ENCODE data around the gene KIAA0232. TPM values are rescaled to one million over a fixed set of nuclear protein-coding genes. Genes with fewer than 3 reads are reported as not detected.
"Not testable (repeated sequence)": the region's sequence is repeated elsewhere in the genome, so short reads cannot be mapped to it uniquely, and the experiment has no call there.

KIAA0232 gene
- total RNA-seq, 8 experiments from 2014 or later: 18.2 to 42.5 (median 35.8) TPM

GRCh38 chr4:6898763-6899162 lies 116.2 kb downstream of the KIAA0232 start:
- 48 to 100% (median 66%) methylated on average over 2 to 3 of the region's 3 CpGs for WGBS, 10 experiments
- in situ Hi-C loops (cut with MboI; ENCODE audit: low pct_unique_long_range_greater_than_20kb in 2 of 9, low sequenced_read_pairs in 9 of 9, unreplicated experiment in 9 of 9): loop anchor here in 4 of 9 experiments (25.0 kb wide), 1 partner anchor 186 kb away; the partner anchor contains the start of genes BLOC1S4 (in 4 of the 4) and MRFAP1L1 (in 4 of the 4)

DNA sequence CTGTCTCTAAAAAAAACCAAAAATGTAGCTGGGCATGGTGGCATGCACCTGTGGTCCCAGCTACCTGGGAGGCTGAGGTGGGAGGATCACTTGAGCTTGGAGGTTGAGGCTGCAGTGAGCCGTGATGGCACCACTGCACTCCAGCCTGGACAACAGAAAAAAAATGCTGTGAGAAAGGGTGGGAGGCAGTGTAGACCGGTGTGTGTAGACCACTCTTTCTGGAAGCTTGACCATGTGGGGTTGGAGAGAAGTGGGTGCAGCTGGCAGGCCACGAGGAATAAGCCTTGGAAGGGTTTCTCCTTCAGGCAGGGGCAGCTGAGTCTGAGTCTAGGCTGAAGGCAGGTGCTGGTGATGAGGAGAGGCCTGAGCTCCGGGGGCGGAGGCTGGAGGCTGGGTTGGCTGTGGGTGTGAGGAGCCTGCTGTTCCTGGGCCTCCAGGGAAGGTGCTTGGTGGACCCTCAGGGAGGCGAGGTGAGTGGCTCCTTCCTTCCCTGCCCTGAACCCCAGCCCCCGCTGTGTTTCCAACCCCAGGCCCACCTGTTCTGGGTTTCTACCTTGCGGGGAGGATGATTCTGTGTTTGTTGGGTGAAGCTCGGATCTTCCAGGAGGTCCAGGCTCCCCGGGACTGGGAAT lies 117.8 kb downstream of the KIAA0232 start:
- H3K4me1 ChIP-seq (replicated peaks in 1 of 2): no peaks in the 10 kb centered on the region
- ATAC-seq (replicated peaks in 6 of 8): no peak
- H3K4me3 ChIP-seq: no peak overlapping the region
- H3K27ac ChIP-seq: no peak overlapping the region
- in situ Hi-C loops (cut with MboI; ENCODE audit: low pct_unique_long_range_greater_than_20kb in 2 of 9, low sequenced_read_pairs in 9 of 9, unreplicated experiment in 9 of 9): no loop called here
- 10 to 100% (median 83%) methylated on average over 1 to 4 of the region's 10 CpGs; no CpG with 5 or more reads in 3 of the 10 experiments for whole genome bisulfite sequencing, 10 experiments

More at GRCh38 chr4:6898763-6899162, 116.2 kb downstream of the KIAA0232 start:
- H3K4me3 ChIP-seq: no peak overlapping the region
- no peaks in the 10 kb centered on the region for H3K4me1 ChIP-seq (replicated peaks in 1 of 2)
- ATAC-seq (replicated peaks in 6 of 8): peak in 3 of 8 experiments; percentile 44 to 60 (median 54)
- H3K27ac ChIP-seq: no peak overlapping the region

DNA sequence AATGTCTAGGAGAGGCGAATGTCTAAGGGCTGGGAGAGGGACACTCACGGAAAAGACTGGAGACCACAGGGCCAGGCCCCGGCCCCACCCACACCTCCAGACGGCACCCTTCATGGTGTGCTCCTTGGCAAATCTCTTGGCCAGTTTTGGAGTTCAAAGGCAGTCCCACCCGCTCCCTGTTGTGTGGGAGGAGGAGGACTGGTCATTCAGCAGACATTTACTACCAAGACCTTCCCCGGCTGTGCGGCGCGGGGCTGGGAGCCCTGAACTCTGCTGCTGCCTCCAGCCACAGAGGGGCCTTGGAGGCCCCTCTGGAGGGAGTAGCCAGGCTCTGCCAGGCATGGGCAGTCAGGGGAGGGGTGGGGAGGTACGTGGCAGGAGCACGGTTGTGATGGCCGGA lies 118.4 kb downstream of the KIAA0232 start:
- in situ Hi-C loops (cut with MboI; ENCODE audit: low pct_unique_long_range_greater_than_20kb in 2 of 9, low sequenced_read_pairs in 9 of 9, unreplicated experiment in 9 of 9): no loop called here

GRCh38 chr4:6901669-6902317 lies 119.3 kb downstream of the KIAA0232 start:
- H3K27ac ChIP-seq: no peak overlapping the region
- in situ Hi-C loops (cut with MboI; ENCODE audit: low pct_unique_long_range_greater_than_20kb in 2 of 9, low sequenced_read_pairs in 9 of 9, unreplicated experiment in 9 of 9): no loop called here
- H3K4me1 ChIP-seq (replicated peaks in 1 of 2): no peaks in the 10 kb centered on the region
- 48 to 100% (median 73%) methylated on average over 1 to 6 of the region's 24 CpGs; no CpG with 5 or more reads in 6 of the 10 experiments for WGBS, 10 experiments
- ATAC-seq (replicated peaks in 6 of 8): no peak
- no peak overlapping the region for H3K4me3 ChIP-seq

More for the DNA sequence above, 118.4 kb downstream of the KIAA0232 start:
- no peak for ATAC-seq (replicated peaks in 6 of 8)
- Histone ChIP-seq H3K27ac (no peak overlapping the region), H3K4me3 (no peak overlapping the region), H3K4me1 (replicated peaks in 1 of 2) (no peaks in the 10 kb centered on the region)
- 40 to 80% (median 66%) methylated on average over 1 to 5 of the region's 12 CpGs; no CpG with 5 or more reads in 7 of the 10 experiments for WGBS, 10 experiments

DNA sequence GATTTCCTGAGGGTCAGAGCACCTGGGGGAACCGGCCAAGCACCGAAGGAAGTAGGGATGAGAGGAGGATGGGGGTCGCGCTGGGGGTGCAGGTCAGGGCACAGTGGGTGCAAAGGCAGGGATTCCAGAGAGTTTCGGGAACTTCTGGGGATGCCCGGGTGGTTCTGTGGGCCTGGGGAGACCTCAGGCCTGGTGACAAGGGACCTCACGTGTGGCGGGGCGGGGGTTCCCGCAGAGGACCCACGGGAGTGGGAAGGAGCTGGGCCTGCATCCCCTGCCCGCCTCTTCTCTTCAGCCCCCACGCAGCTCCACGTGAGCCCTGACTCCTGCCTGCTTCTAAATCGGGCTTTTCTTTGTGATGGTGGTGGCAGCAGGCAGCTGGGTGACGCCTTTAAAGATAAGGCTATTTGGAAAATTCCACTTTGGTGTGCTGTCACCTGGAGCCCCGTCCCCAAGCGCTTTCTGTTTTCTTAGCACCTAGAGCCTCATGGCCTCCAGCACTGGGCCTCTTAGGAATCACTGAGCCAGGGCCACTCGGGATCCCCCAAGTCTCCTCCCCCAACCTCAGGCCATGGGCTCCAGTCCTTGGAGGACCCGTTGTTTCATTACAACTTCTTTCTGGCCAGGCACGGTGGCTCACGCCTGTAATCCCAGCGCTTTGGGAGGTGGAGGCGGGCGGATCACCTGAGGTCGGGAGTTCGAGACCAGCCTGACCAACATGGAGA lies 120.0 kb downstream of the KIAA0232 start:
- Histone ChIP-seq H3K4me3 (no peak overlapping the region), H3K27ac (no peak overlapping the region), H3K4me1 (replicated peaks in 1 of 2) (no peaks in the 10 kb centered on the region)
- in situ Hi-C loops (cut with MboI; ENCODE audit: low pct_unique_long_range_greater_than_20kb in 2 of 9, low sequenced_read_pairs in 9 of 9, unreplicated experiment in 9 of 9): no loop called here
- WGBS, 10 experiments: 63 to 80% (median 80%) methylated on average over 2 to 6 of the region's 27 CpGs; no CpG with 5 or more reads in 7 of the 10 experiments
- ATAC-seq (replicated peaks in 6 of 8): no peak

DNA sequence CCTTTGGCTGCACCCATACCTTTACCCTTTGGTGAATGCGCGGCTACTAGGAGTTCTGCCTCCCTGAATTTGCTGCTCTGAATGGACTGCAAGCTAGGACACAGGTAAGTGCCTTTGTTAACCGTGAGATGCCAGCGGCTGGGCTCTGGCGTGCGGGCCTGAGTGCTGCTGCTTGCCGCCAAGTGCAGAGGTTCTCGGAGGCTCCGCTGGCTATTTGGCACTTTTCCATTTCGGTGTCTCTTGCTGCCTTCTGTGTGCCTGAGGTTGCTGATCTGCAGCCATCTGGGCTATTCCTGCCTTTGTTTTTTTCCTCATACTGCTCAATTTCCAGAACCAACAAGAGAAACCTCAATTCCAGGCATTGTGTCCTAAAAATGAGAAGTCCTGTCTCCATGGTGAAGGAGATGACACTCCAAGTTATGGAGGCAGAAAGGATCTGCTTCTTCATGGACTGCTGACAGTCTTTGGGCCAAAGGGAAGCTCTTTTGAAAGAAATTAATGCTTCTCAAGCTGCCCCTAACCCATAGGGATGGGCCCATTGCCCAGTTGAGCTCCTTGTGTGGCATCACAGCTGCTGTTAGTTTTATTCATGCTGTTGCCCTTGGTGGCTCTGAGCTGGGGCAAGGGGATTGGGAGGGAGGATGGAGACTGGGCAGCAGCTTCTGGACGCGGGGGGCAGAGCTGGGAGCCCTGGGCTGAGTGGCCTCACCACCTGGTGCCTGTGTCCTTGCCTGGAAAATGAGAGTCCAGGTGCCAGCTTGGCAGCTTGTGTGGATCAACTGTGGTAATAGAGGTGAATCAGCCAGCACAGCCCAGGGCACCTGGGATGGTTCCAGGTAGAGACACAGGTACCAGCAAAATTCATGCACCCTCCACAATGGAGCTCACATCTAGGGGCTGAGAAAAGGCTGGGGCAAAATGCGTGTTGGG lies 123.3 kb downstream of the KIAA0232 start:
- ATAC-seq (replicated peaks in 6 of 8): no peak
- no peak overlapping the region for H3K27ac ChIP-seq
- 78 to 100% (median 85%) methylated on average over 1 to 10 of the region's 13 CpGs; no CpG with 5 or more reads in 1 of the 10 experiments for WGBS, 10 experiments
- in situ Hi-C loops (cut with MboI; ENCODE audit: low pct_unique_long_range_greater_than_20kb in 2 of 9, low sequenced_read_pairs in 9 of 9, unreplicated experiment in 9 of 9): no loop called here
- peaks cover 10 to 14% of the 10 kb centered on the region in 2 donors for H3K4me1 ChIP-seq (replicated peaks in 1 of 2)
- H3K4me3 ChIP-seq: no peak overlapping the region

DNA sequence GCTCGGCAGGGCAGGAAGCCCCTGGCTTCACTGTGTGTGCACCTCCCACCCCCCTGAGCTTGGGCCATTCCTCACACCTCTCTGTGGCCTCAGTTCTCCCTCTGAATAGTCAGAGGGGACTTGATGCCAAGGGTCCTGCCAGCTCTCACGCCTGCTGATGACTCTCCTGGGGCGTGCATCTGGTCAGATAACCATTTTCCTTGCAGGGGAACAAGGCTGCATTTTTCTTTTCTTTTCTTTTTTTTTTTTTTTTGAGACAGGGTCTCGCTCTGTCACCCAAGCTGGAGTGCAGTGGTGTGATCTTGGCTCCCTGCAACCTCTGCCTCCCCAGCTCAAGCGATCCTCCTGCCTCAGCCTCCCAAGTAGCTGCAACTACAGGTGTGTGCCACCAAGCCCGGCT lies 124.0 kb downstream of the KIAA0232 start:
- H3K4me3 ChIP-seq; in situ Hi-C loops (cut with MboI; ENCODE audit: low pct_unique_long_range_greater_than_20kb in 2 of 9, low sequenced_read_pairs in 9 of 9, unreplicated experiment in 9 of 9); H3K27ac ChIP-seq; ATAC-seq (replicated peaks in 6 of 8): not testable (repeated sequence)
- peaks cover 11 to 17% of the 10 kb centered on the region in 2 donors for H3K4me1 ChIP-seq (replicated peaks in 1 of 2)
- WGBS, 10 experiments: 67 to 100% (median 88%) methylated on average over 1 to 4 of the region's 6 CpGs; no CpG with 5 or more reads in 5 of the 10 experiments

DNA sequence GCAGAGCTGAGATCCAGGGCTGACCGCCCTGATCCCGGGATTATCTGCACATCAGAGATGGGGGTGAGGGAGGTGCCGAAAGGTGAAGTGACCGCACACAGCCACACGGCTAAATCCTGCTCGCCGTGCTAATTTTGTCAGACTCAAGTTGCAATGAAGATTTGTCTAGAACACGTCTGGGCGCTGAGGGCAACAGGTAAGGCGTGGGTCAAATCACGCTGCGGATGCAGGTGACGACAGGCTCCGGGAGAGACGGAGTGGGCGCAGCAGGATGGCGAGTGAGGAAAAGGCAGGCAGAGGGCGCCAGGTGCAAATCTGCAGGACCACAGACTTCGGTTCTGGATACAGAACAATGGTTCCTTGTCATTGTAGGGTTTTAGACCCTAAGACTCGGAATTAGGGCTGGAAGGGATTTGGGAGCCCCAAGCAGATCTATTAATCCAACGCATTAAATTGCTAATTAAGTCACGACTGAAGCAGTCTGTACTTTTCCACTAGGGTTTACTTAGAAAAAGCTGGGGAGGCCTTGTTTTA lies 125.2 kb downstream of the KIAA0232 start:
- no peak for ATAC-seq (replicated peaks in 6 of 8)
- 0 to 59% (median 16%) methylated on average over 2 to 6 of the region's 22 CpGs; no CpG with 5 or more reads in 3 of the 10 experiments for WGBS, 10 experiments
- in situ Hi-C loops (cut with MboI; ENCODE audit: low pct_unique_long_range_greater_than_20kb in 2 of 9, low sequenced_read_pairs in 9 of 9, unreplicated experiment in 9 of 9): no loop called here
- Histone ChIP-seq H3K27ac (no peak overlapping the region), H3K4me1 (replicated peaks in 1 of 2) (peaks cover 11 to 17% of the 10 kb centered on the region in 2 donors), H3K4me3 (peak overlapping the region in 1 of 5 donors; percentile 4)

DNA sequence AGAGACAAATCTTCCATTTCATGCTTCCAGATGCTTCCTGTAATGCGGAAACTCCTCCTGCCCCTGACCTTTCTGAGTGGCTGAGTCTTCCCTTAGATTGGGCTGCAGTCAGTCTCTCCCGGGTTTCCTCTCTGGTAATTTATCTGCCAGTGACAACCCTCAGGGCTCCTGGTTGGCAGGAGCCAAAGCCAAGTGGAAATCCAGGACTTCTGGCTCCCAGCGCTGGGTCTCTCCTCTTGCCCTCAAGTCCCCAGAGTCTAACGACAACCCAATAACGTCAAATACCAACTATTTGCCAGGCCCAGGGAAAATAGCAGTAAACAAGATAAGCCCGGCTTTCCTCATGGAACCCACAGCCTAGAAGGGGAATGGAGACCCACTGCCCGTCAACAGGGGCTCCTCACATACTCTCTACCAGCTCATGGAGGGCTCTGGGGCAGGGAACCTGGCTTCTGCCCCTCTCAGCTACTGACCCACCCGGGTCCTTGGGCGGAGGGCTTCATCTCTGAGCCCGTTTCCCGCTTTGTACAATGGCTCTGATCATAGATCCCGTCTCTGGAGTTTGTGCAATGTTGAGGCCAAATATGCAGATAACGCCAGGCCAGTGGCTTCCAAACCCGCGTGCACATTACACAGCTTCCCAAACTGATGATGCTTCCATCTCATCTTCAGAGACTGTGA lies 126.0 kb downstream of the KIAA0232 start:
- in situ Hi-C loops (cut with MboI; ENCODE audit: low pct_unique_long_range_greater_than_20kb in 2 of 9, low sequenced_read_pairs in 9 of 9, unreplicated experiment in 9 of 9): no loop called here
- Histone ChIP-seq H3K4me3 (peak overlapping the region; percentile 76 to 98 (median 98)), H3K4me1 (replicated peaks in 1 of 2) (peaks cover 11 to 17% of the 10 kb centered on the region in 2 donors), H3K27ac (no peak overlapping the region)
- no peak for ATAC-seq (replicated peaks in 6 of 8)
- 24 to 67% (median 51%) methylated on average over 1 to 8 of the region's 15 CpGs; no CpG with 5 or more reads in 3 of the 10 experiments for WGBS, 10 experiments

DNA sequence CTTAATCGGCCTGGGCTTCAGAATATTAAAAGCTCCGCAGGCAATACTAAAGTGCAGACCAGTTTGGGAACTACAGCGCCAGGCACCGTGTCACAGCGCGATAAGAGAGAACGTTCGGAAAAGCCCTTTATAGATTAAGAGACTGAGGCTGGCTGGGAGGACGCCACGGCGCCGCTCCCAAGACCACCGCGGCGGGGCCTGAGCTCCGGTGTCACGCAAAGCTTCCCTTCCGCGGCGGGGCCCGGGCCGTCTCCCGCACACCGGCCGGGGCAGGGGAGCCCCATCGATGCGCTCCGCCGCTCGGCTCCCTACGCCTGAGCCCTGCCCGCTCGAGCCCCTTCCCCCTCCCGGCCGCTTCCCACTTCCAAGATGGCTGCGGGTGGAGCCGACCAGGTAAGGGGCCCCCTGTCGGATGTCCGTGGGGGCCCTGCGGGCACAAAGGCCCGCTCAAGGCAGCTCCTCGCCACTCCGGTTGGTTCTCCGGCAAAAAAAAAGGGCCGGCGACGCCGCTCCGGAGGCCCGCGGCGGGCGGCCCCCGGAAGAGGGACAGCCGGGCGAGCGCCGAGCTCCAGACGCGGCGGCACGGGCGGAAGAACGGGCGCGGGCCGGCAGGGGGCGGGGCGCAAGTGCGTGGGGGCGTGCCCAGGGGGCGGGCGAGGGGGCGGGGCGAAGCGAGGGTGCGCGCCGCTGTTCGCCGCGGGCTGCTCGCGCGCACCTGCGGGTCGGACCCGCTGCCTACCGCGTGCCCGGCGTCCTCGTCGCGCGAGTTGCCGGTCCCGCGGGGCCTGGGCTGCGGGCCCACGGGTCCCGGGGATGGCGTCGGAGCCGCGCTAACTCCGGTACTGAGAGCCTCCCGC lies 126.8 kb downstream of the KIAA0232 start, which contains the start of gene TBC1D14:
Gene TBC1D14 (plus strand): TSS at position 714 of the 857 bp plus-strand sequence. CDS start 13,564 bp downstream, outside the sequence.
- Histone ChIP-seq H3K27ac (peak within 1 kb of the TSS; percentile 99), H3K4me3 (peak within 1 kb of the TSS; percentile 76 to 98 (median 98)), H3K4me1 (replicated peaks in 1 of 2) (peaks cover 11 to 17% of the 10 kb centered on the region in 2 donors)
- peak; percentile 79 to 94 (median 92) for ATAC-seq (replicated peaks in 6 of 8)
- WGBS, 10 experiments: 0 to 2% (median 0%) methylated on average over 2 to 20 of the region's 108 CpGs; no CpG with 5 or more reads in 2 of the 10 experiments
- in situ Hi-C loops (cut with MboI; ENCODE audit: low pct_unique_long_range_greater_than_20kb in 2 of 9, low sequenced_read_pairs in 9 of 9, unreplicated experiment in 9 of 9): no loop called here

DNA sequence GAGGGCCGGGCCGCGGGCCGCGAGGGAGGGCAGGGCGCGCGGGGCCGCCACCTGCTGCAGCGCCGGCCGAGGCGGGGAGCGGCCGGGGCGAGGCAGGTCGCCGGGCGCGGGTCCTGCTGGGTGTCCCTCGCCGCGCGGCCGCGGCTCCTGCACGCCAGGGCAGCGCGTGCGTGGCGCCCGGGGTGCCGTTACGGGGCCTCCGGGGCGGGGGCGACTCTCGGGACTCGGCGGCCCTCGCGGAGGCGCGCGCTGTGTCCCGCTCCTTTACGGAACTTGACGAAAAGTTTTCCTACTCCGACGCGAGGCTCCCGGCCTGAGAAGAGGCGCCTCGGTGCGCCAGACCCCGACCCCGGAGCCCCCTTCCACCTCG lies 127.4 kb downstream of the KIAA0232 start:
- Histone ChIP-seq H3K4me1 (replicated peaks in 1 of 2) (peaks cover 11 to 17% of the 10 kb centered on the region in 2 donors), H3K4me3 (peak overlapping the region; percentile 76 to 98 (median 98)), H3K27ac (peak overlapping the region; percentile 99)
- in situ Hi-C loops (cut with MboI; ENCODE audit: low pct_unique_long_range_greater_than_20kb in 2 of 9, low sequenced_read_pairs in 9 of 9, unreplicated experiment in 9 of 9): no loop called here
- no CpG with 5 or more reads among the region's 58 CpGs for WGBS, 10 experiments
- peak; percentile 37 to 59 (median 44) for ATAC-seq (replicated peaks in 6 of 8)

All from motor neuron (in vitro differentiated cells).